K562 (cell line): ENCODE results near the gene BICD1. TPM values are rescaled to one million over a fixed set of nuclear protein-coding genes. Genes with fewer than 3 reads are reported as not detected.

Experiments
- BCL6 ChIP-seq: fragments of 250-450 bp; sonication (Bioruptor Pico); IDR thresholded peaks from 2 replicates; pipeline ENCODE4 v1.4.0; 2020
- HDAC2 ChIP-seq: fragments of 450-650 bp; IDR thresholded peaks from 2 replicates; pipeline ENCODE4 v1.6.1; 2016; ENCODE audit warnings: mild to moderate bottlenecking
- NFIX ChIP-seq: fragments of 250-450 bp; sonication (Bioruptor Pico); IDR thresholded peaks from 2 replicates; pipeline ENCODE4 v1.4.0; 2020; ENCODE audit warnings: low read depth, mild to moderate bottlenecking, moderate library complexity
- ZNF75A ChIP-seq: fragments of 450-650 bp; formaldehyde crosslinking; IDR thresholded peaks from 2 replicates; pipeline ENCODE4 v1.4.0; 2020; ENCODE audit warnings: mild to moderate bottlenecking
- polyA plus RNA-seq, 8 experiments: library from polyadenylated mRNA; depleted of rRNA in 4 of 8; stranded (reverse) in 5 of 8; unstranded in 3 of 8; fragments of >200 nt; fragmentation: Nextera tagmentation in 2 of 8; fragmentation: Illumina TruSeq in 1 of 8; extraction: Ambion mirVana in 2 of 8; extraction: Trizol in 1 of 8; gene quantifications; 2 replicates each; pipeline versions ENCODE4 v1.2.1 to v1.2.3, GENCODE V29; 2011 to 2014; ENCODE audit warnings: inconsistent platforms in 1 of 8, missing spikeins in 1 of 8
- total RNA-seq, 7 experiments: library from RNA; depleted of rRNA in 6 of 7; stranded (reverse); fragments of >200 nt in 6 of 7; fragmentation: Illumina TruSeq in 2 of 7; extraction: Trizol in 2 of 7; gene quantifications; 2 replicates each; pipeline versions ENCODE4 v1.2.1 to v1.2.3, GENCODE V29; 2011 to 2021; ENCODE audit warnings: low replicate concordance in 1 of 7
- TF ChIP-seq, protein P1 (sequence below): fragments of 250-450 bp; sonication (Bioruptor Pico); IDR thresholded peaks from 2 replicates; pipeline ENCODE4 v1.8.0; 2022; ENCODE audit warnings: inconsistent platforms
- TF ChIP-seq, protein P2 (sequence below): fragments of 250-450 bp; sonication (Bioruptor Pico); IDR thresholded peaks from 2 replicates; pipeline ENCODE4 v1.4.0; 2020

Gene BICD1
- total and polyA plus RNA-seq, 9 of the 15 experiments (the other 6 are each of a cell fraction or from before 2014, with no cell fraction given): 3.5 to 21.1 (median 12.5) TPM

DNA sequence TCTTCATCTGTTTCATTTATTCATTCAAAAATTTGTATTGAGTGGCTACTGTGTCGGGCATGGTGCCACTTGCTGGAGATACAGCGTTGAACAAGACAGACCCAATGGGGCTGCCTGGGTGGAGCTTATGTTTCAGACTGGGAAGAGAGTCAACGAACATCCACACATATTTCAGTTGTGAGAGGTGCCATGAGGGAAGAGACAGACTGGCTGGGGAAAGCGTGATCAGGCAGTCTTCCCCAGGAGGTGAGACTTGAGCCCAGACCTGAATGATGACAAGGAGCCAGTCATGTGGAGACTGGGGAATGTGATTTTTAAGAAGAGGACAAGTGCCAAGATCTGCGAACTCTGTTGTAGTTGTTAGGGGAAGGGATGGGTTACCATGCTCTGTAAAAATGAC, 12.2 kb downstream of the BICD1 start (continued):
- TF ChIP-seq, protein P1, sequence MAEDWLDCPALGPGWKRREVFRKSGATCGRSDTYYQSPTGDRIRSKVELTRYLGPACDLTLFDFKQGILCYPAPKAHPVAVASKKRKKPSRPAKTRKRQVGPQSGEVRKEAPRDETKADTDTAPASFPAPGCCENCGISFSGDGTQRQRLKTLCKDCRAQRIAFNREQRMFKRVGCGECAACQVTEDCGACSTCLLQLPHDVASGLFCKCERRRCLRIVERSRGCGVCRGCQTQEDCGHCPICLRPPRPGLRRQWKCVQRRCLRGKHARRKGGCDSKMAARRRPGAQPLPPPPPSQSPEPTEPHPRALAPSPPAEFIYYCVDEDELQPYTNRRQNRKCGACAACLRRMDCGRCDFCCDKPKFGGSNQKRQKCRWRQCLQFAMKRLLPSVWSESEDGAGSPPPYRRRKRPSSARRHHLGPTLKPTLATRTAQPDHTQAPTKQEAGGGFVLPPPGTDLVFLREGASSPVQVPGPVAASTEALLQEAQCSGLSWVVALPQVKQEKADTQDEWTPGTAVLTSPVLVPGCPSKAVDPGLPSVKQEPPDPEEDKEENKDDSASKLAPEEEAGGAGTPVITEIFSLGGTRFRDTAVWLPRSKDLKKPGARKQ (CRISPR knock-in tag): no peak
- TF ChIP-seq BCL6 (CRISPR knock-in tag) (no peak), NFIX (CRISPR knock-in tag) (no peak), HDAC2 (no peak), ZNF75A (CRISPR knock-in tag) (no peak)
- TF ChIP-seq, protein P2, sequence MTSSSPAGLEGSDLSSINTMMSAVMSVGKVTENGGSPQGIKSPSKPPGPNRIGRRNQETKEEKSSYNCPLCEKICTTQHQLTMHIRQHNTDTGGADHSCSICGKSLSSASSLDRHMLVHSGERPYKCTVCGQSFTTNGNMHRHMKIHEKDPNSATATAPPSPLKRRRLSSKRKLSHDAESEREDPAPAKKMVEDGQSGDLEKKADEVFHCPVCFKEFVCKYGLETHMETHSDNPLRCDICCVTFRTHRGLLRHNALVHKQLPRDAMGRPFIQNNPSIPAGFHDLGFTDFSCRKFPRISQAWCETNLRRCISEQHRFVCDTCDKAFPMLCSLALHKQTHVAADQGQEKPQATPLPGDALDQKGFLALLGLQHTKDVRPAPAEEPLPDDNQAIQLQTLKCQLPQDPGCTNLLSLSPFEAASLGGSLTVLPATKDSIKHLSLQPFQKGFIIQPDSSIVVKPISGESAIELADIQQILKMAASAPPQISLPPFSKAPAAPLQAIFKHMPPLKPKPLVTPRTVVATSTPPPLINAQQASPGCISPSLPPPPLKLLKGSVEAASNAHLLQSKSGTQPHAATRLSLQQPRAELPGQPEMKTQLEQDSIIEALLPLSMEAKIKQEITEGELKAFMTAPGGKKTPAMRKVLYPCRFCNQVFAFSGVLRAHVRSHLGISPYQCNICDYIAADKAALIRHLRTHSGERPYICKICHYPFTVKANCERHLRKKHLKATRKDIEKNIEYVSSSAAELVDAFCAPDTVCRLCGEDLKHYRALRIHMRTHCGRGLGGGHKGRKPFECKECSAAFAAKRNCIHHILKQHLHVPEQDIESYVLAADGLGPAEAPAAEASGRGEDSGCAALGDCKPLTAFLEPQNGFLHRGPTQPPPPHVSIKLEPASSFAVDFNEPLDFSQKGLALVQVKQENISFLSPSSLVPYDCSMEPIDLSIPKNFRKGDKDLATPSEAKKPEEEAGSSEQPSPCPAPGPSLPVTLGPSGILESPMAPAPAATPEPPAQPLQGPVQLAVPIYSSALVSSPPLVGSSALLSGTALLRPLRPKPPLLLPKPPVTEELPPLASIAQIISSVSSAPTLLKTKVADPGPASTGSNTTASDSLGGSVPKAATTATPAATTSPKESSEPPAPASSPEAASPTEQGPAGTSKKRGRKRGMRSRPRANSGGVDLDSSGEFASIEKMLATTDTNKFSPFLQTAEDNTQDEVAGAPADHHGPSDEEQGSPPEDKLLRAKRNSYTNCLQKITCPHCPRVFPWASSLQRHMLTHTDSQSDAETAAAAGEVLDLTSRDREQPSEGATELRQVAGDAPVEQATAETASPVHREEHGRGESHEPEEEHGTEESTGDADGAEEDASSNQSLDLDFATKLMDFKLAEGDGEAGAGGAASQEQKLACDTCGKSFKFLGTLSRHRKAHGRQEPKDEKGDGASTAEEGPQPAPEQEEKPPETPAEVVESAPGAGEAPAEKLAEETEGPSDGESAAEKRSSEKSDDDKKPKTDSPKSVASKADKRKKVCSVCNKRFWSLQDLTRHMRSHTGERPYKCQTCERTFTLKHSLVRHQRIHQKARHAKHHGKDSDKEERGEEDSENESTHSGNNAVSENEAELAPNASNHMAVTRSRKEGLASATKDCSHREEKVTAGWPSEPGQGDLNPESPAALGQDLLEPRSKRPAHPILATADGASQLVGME (CRISPR knock-in tag): no peak
